Cardiac septum (tissue), 1 donor: ENCODE results near the gene HARBI1. TPM values are rescaled to one million over a fixed set of nuclear protein-coding genes. Genes with fewer than 3 reads are reported as not detected.
"Not testable (repeated sequence)": the region's sequence is repeated elsewhere in the genome, so short reads cannot be mapped to it uniquely, and the experiment has no call there.

ENCODE experiments used
- DNase-seq: peaks from one replicate; pipeline ENCODE4 v3.0.0-alpha.2; 2020; ENCODE audit warnings: low spot score
- intact Hi-C: fragments of 100-400 bp; cut with DNase I; formaldehyde crosslinking; loops from one replicate; pipeline ENCODE4 v1.14.0; 2022
- total RNA-seq: library from RNA; stranded (reverse); fragmentation: NEBNext Ultra II Directional; extraction: Animal tissue kit (Norgen Biotek cat#: 25700); gene quantifications from one replicate; pipeline ENCODE4 v1.2.1, GENCODE V29; 2021
- donor health status: DM: no; HTN: no; CAD: no.

HARBI1 gene
- total RNA-seq, 1 donor from 2014 or later: 2.9 TPM

- no peak for DNase-seq
Observed at GRCh38 chr11:46600194-46600960, 16.6 kb downstream of the HARBI1 start.

GRCh38 chr11:46599340-46600193 is 17.5 kb downstream of the HARBI1 start:
- no peak for DNase-seq
- intact Hi-C loops: no loop called here

More at GRCh38 chr11:46600194-46600960, 16.6 kb downstream of the HARBI1 start:
- intact Hi-C loops: no loop called here

DNA sequence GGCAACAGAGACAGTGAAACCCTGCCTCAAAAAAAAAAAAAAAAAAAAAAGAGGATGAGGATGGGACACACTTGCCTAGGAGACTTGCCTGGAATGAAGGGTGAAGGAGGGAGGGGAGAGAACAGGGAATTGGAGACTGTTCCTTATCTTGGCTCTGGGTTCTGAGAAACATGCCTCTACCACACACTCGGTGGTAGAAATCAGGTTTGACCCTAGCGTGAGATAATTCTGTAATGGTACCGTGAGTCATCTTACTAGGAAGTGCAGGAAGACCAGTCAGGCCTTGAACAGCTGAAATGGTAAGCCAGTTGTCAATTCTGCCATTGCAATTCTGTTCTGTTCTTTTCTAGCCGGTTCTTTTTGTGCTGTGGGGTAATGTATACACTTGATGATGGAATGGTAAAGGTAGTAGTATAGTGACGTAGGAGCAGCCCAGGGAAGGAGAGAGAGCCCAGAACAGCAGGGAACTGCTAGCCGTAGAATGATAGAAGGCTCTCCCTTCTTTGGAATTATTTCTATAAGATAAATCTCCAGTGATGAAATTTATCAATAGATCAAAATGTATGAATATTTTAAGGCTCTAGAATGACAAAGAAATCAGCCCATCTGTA is 19.3 kb downstream of the HARBI1 start:
- intact Hi-C loops: no loop called here
- no peak for DNase-seq

- intact Hi-C loops: no loop called here
- DNase-seq: no peak
Observed at GRCh38 chr11:46597155-46597554, 19.9 kb downstream of the HARBI1 start.

GRCh38 chr11:46594785-46595184 is 22.2 kb downstream of the HARBI1 start:
- DNase-seq: no peak
- intact Hi-C loops: no loop called here

DNA sequence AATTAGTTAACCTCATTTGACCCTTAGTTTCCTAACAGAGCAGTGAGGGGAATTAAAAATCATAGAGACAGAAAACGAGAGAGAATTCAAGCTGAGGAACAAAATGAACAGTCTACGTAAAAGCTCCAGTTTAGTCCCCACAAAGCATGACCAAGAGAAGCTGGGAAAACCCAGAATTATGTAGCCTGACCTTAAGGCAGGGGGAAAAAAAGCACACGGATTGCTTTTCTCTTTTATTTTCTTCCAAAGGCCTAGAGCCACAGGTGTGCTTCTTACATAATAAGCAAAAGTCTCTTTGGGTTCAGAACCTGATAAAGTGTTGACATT is 22.7 kb downstream of the HARBI1 start:
- DNase-seq: no peak
- intact Hi-C loops: no loop called here

- intact Hi-C loops: loop anchor here (1.0 kb wide), 1 partner anchor 24 kb away; the partner anchor contains the start of genes ATG13 and HARBI1
- peak; percentile 93 for DNase-seq
Observed at GRCh38 chr11:46593550-46594373, 23.3 kb downstream of the HARBI1 start, which contains the start of gene AMBRA1. Gene AMBRA1 (minus strand): TSS chr11:46594023. CDS start chr11:46548380, 45,643 bp downstream.

DNA sequence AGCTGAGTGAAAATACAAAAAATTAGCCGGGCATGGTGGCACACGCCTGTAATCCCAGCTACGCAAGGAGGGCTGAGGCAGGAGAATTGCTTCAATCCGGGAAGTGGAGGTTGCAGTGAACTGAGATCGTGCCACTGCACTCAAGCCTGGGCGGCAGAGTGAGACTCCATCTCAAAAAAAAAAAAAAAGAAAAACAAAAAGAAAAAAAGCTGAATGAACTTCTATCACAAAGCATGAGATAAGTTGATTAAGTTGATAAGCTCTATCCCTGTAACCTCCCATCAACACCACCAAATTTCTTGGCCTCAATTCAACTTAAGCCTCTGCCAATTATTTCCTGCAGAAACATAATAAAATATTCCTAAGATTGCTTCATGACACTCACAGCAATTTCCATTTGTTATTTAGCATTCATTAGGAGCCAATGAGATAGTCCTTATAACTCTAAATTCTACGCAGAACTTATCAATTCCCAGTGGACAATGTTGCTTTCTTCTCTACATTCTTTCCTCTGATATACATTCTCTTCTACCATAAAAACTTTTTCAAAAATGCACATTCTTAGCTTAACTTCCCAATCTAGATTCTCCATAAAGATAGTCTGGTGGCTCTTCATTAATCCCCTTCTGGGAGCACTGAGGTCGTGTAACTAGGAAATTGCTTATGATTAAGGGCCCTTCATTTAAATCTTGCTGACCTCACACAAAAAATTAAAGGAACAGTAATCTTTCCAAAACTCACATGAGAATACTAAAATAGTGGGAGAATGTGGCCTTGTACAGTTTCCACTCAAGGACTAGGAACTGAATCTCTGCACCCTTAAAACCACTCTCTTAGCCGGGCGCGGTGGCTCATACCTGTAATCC is 26.1 kb downstream of the HARBI1 start:
- DNase-seq: no peak
- intact Hi-C loops: no loop called here

DNA sequence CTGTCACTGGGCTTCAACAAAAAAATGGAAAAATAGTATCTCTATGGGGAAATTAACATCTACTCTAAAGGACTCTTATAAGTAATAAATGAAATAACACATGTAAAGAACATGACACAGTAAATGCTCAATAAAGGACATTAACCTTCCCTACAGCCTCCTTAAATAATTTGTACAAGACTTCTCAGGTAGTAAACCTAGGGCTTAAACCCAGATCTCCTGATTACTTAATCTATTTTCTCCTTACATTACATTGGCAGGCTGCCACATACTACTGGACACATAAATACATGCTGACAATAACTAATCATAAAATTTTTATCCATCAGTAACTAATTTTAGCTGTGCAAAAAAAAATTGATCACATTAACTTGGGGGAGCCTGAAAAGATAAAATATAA is 28.1 kb downstream of the HARBI1 start:
- intact Hi-C loops: no loop called here
- DNase-seq: no peak

DNA sequence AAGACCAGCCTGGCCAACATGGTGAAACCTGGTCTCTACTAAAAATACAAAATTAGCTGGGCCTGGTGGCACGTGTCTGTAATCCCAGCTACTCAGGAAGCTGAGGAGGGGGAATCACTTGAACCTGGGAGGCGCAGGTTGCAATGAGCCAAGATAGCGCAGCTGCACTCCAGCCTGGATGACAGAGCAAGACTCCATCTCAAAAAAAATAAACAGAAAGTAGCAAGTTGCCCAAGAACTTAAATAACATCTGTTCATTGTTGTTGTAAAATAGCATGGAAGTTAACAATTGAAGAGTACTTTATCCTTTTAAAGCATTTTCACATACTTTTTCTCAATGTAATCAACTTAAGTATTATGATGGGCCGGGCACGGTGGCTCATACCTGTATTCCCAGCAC is 28.9 kb downstream of the HARBI1 start:
- intact Hi-C loops: no loop called here
- no peak for DNase-seq

- intact Hi-C loops: not testable (repeated sequence)
Observed at GRCh38 chr11:46583513-46583912, 33.5 kb downstream of the HARBI1 start.

DNA sequence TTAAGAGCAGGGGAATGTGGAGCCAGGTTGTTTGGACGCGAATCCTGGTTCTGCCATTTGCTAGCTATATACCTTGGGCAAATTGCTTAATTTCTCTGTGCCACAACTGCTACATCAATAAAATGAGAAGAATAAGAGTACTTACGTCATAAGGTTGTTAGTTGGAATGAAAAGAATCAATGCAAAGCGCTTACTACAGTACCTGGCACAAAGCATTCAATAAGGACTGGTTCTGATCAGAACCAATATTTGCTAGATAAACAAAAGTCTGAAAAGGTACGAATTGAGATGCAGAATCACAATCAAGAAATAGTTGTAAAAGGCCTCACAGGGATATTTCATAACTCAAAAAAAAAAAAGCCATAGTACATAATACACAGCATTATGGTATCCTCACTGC is 34.4 kb downstream of the HARBI1 start:
- intact Hi-C loops: no loop called here

More at GRCh38 chr11:46583513-46583912, 33.5 kb downstream of the HARBI1 start:
- DNase-seq: not testable (repeated sequence)

GRCh38 chr11:46577058-46577457 is 40.0 kb downstream of the HARBI1 start:
- no peak for DNase-seq
- intact Hi-C loops: no loop called here

More for the DNA sequence above, 34.4 kb downstream of the HARBI1 start:
- DNase-seq: no peak

DNA sequence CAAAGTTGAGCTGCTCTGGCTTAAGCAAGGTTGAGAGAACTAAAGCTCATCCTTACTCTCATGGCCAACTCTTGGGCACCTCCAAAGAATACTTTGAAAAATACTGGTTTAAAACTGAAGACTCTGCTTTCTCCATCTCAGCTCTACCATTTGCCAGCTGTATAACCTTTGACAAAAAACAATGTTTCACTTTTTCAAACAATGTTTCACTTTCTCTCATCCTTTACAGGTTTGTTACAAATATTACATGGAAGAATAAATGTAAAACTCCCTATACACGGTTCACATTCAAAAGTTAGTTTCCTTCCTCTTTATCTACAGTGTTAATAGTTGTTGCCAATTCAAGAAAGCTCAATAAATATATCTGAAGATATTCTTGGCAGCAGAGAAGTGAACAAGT is 42.4 kb downstream of the HARBI1 start:
- no peak for DNase-seq
- intact Hi-C loops: no loop called here

GRCh38 chr11:46570790-46571398 is 46.1 kb downstream of the HARBI1 start:
- DNase-seq: no peak
- intact Hi-C loops: no loop called here

DNA sequence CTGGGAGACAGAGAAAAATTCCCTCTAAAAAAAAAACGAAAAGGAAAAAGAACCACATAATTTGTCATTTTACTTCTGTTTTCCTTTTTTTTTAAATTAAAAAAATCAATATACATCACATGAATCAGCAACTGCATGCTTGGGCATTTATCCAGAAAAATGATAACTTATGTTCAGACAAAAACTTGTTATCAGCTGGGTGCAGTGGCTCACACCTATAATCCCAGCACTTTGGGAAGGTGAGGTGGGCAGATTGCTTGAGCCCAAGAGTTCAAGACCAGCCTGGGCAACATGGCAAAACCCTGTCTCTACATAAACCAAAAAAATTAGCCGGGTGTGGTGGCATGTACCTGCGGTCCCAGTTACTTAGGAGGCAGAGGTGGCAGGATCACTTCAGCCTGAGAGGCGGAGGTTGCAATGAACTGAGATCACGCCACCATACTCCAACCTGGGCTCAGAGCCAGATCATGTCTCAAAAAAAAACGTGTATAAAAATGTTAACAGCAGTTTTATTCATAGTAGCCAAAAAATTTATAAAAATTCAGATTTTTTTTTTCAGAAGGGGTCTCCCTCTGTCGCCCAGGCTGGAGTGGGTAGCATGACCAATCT is 51.7 kb downstream of the HARBI1 start:
- DNase-seq: no peak
- intact Hi-C loops: no loop called here

- no peak for DNase-seq
- intact Hi-C loops: no loop called here
Observed at GRCh38 chr11:46564459-46564858, 52.6 kb downstream of the HARBI1 start.

- intact Hi-C loops: no loop called here
- DNase-seq: no peak
Observed at GRCh38 chr11:46562527-46562926, 54.5 kb downstream of the HARBI1 start.
